Renal pelvis (tissue), 3 donors: ENCODE data around the gene APMAP. TPM values are rescaled to one million over a fixed set of nuclear protein-coding genes. Genes with fewer than 3 reads are reported as not detected.

Source experiments
- polyA plus RNA-seq, 3 donors: library from polyadenylated mRNA; unstranded; fragments of 120-200 nt; gene quantifications; one replicate each; pipeline ENCODE4 v1.2.1, GENCODE V29; 2013; ENCODE audit not compliant: insufficient read length in 3 of 3

Gene APMAP
- polyA plus RNA-seq, 3 donors = 92.8 to 100 (median 93.9) TPM

Other genes with a start within 250 kb of the APMAP start
- gene CST7, start 43.5 kb downstream of the APMAP start, polyA plus RNA-seq = under 1 TPM; 0.24 to 0.46 (median 0.38) TPM
- 10 to 100 TPM; 28.8 to 31.8 (median 31.8) TPM for gene ACSS1, start 65.4 kb upstream of the APMAP start, polyA plus RNA-seq
- gene VSX1, start 89.4 kb upstream of the APMAP start, polyA plus RNA-seq = under 1 TPM in 1 of 3 donors, not detected in 2; 0.04 TPM
- gene ENTPD6, start 203.0 kb upstream of the APMAP start, polyA plus RNA-seq = 10 to 100 TPM; 45.4 to 55.6 (median 51.1) TPM